Endothelial cell (in vitro differentiated cells): ENCODE measurements around the gene RERE. TPM values are rescaled to one million over a fixed set of nuclear protein-coding genes. Genes with fewer than 3 reads are reported as not detected.

Experiments used
- DNase-seq: peaks from one replicate; pipeline ENCODE4 v3.0.0; 2021; ENCODE audit warnings: low spot score
- H3K27ac Mint-ChIP-seq: one replicate; pipeline ENCODE4 v1.8.0; 2021; ENCODE audit warnings: mixed read lengths, inconsistent platforms; ENCODE audit not compliant: unreplicated experiment
- H3K27me3 Mint-ChIP-seq: one replicate; pipeline ENCODE4 v1.8.0; 2021; ENCODE audit warnings: mild to moderate bottlenecking, moderate library complexity, mixed read lengths, inconsistent platforms; ENCODE audit not compliant: unreplicated experiment
- H3K36me3 Mint-ChIP-seq: one replicate; pipeline ENCODE4 v1.8.0; 2021; ENCODE audit warnings: mild to moderate bottlenecking, low read depth, mixed read lengths, inconsistent platforms; ENCODE audit not compliant: unreplicated experiment
- H3K4me1 Mint-ChIP-seq: one replicate; pipeline ENCODE4 v1.8.0; 2021; ENCODE audit warnings: mild to moderate bottlenecking, mixed read lengths, inconsistent platforms; ENCODE audit not compliant: unreplicated experiment
- H3K4me3 Mint-ChIP-seq: one replicate; pipeline ENCODE4 v1.8.0; 2021; ENCODE audit warnings: mild to moderate bottlenecking, mixed read lengths, inconsistent platforms; ENCODE audit not compliant: unreplicated experiment
- H3K9me3 Mint-ChIP-seq: one replicate; pipeline ENCODE4 v1.8.0; 2021; ENCODE audit warnings: mixed read lengths, inconsistent platforms; ENCODE audit not compliant: unreplicated experiment
- CTCF ChIP-seq: fragments of 200-600 bp; sonication (generic); IDR thresholded peaks from one replicate; pipeline ENCODE4 v1.5.0; 2021; ENCODE audit warnings: antibody characterized with exemption; ENCODE audit not compliant: unreplicated experiment
- total RNA-seq: library from RNA; stranded (reverse); fragmentation: NEBNext Ultra II Directional; extraction: Animal tissue kit (Norgen Biotek cat#: 25700); gene quantifications from one replicate; pipeline ENCODE4 v1.2.1, GENCODE V29; 2021; ENCODE audit not compliant: unreplicated experiment

The RERE gene
- total RNA-seq, 1 donor from 2014 or later: 115 TPM

- no peak overlapping the region for H3K27ac Mint-ChIP-seq
- no peaks in the 10 kb centered on the region for H3K27me3 Mint-ChIP-seq
- peak overlapping the region; percentile 70 for H3K4me3 Mint-ChIP-seq
- no peak for DNase-seq
- H3K36me3 Mint-ChIP-seq: peaks cover 13% of the 10 kb centered on the region
- TF ChIP-seq CTCF: no peak
- H3K4me1 Mint-ChIP-seq: peaks cover 3% of the 10 kb centered on the region
- no peaks in the 10 kb centered on the region for H3K9me3 Mint-ChIP-seq
These were observed 272.8 kb downstream of the RERE start for GRCh38 chr1:8544644-8545043.

GRCh38 chr1:8543965-8544364 lies 273.5 kb downstream of the RERE start:
- H3K4me1 Mint-ChIP-seq: peaks cover 3% of the 10 kb centered on the region
- no peak overlapping the region for H3K27ac Mint-ChIP-seq
- no peaks in the 10 kb centered on the region for H3K27me3 Mint-ChIP-seq
- H3K4me3 Mint-ChIP-seq: no peak overlapping the region
- TF ChIP-seq CTCF: no peak
- H3K9me3 Mint-ChIP-seq: no peaks in the 10 kb centered on the region
- H3K36me3 Mint-ChIP-seq: peaks cover 13% of the 10 kb centered on the region
- DNase-seq: no peak

GRCh38 chr1:8541961-8542521 lies 275.4 kb downstream of the RERE start:
- H3K4me3 Mint-ChIP-seq: no peak overlapping the region
- no peak overlapping the region for H3K27ac Mint-ChIP-seq
- no peak for DNase-seq
- TF ChIP-seq CTCF: no peak
- peaks cover 3% of the 10 kb centered on the region for H3K27me3 Mint-ChIP-seq
- peaks cover 6% of the 10 kb centered on the region for H3K4me1 Mint-ChIP-seq
- H3K9me3 Mint-ChIP-seq: no peaks in the 10 kb centered on the region
- H3K36me3 Mint-ChIP-seq: peaks cover 13% of the 10 kb centered on the region

GRCh38 chr1:8540971-8541370 lies 276.5 kb downstream of the RERE start:
- Mint-ChIP-seq H3K36me3 (peaks cover 13% of the 10 kb centered on the region), H3K27me3 (peaks cover 3% of the 10 kb centered on the region), H3K27ac (no peak overlapping the region), H3K9me3 (no peaks in the 10 kb centered on the region), H3K4me1 (peaks cover 6% of the 10 kb centered on the region), H3K4me3 (no peak overlapping the region)
- no peak for DNase-seq
- no peak for TF ChIP-seq CTCF

- no peak for DNase-seq
- peaks cover 16% of the 10 kb centered on the region for H3K36me3 Mint-ChIP-seq
- no peaks in the 10 kb centered on the region for H3K9me3 Mint-ChIP-seq
- no peak for TF ChIP-seq CTCF
- H3K4me1 Mint-ChIP-seq: peaks cover 5% of the 10 kb centered on the region
- H3K27me3 Mint-ChIP-seq: peaks cover 3% of the 10 kb centered on the region
- H3K27ac Mint-ChIP-seq: no peak overlapping the region
- no peak overlapping the region for H3K4me3 Mint-ChIP-seq
These were observed 277.0 kb downstream of the RERE start for GRCh38 chr1:8540261-8540941.
